A549 (cell line): Measurements from ENCODE around the gene PHF1. TPM values are rescaled to one million over a fixed set of nuclear protein-coding genes. Genes with fewer than 3 reads are reported as not detected.

Experiments used
- ATAC-seq, 2 experiments: fragments of 200-7000 bp in 1 of 2; fragments of >200 bp in 1 of 2; cut with Nextera tagmentation in 1 of 2; cut with Tn5 transposase in 1 of 2; 3 replicates each; pipeline versions ENCODE4 v1.8.0 to v1.9.1; 2018 to 2020; ENCODE audit warnings: mild to moderate bottlenecking in 1 of 2, moderate library complexity in 1 of 2
- CTCF ChIA-PET: fragments of 300-600 bp; sonication (Branson Sonifier 250); formaldehyde crosslinking; extraction: SDS; loops from one replicate; lab custom pipeline; 2021; ENCODE audit warnings: antibody characterized with exemption, inconsistent platforms; lab: Yijun Ruan, JAX
- POLR2A ChIA-PET: fragments of 350-600 bp; formaldehyde crosslinking; extraction: SDS; loops from one replicate; lab custom pipeline; 2021; ENCODE audit warnings: antibody characterized with exemption, inconsistent platforms; lab: Yijun Ruan, JAX
- DNase-seq, 2 experiments: peaks; one replicate each; pipeline versions ENCODE4 v3.0.0 to v3.0.0-alpha.2; 2011 to 2016; ENCODE audit warnings: low read depth in 1 of 2, low spot score in 1 of 2
- FAIRE-seq: peaks from 2 replicates; lab custom pipeline; 2011; peaks lifted over from hg19 to GRCh38; lab: Jason Lieb, UNC
- H3K27ac ChIP-seq, 2 experiments: fragments of >200 bp; sonication (Bioruptor Twin); formaldehyde crosslinking; 3 replicates each; pipeline ENCODE4 v1.5.1; 2016 to 2017
- H3K4me1 ChIP-seq: fragments of >200 bp; sonication (Bioruptor Twin); formaldehyde crosslinking; 3 replicates; pipeline ENCODE4 v1.6.1; 2016
- H3K4me2 ChIP-seq: fragments of >200 bp; sonication (Bioruptor Twin); formaldehyde crosslinking; 3 replicates; pipeline ENCODE4 v1.6.1; 2016
- H3K4me3 ChIP-seq: fragments of >200 bp; sonication (Bioruptor Twin); formaldehyde crosslinking; 3 replicates; pipeline ENCODE4 v1.5.1; 2016
- H3K9me3 ChIP-seq: fragments of >200 bp; sonication (Bioruptor Twin); formaldehyde crosslinking; 3 replicates; pipeline ENCODE4 v1.6.1; 2016
- CTCF ChIP-seq: fragments of >200 bp; sonication (Bioruptor Twin); formaldehyde crosslinking; IDR thresholded peaks from 3 replicates; pipeline ENCODE4 v1.5.1; 2016
- FOXS1 ChIP-seq: fragments of 250-450 bp; sonication (Bioruptor Pico); IDR thresholded peaks from 2 replicates; pipeline ENCODE4 v1.5.0; 2020; ENCODE audit warnings: mild to moderate bottlenecking, moderate library complexity
- HDAC2 ChIP-seq: fragments of 200-600 bp; sonication (generic); IDR thresholded peaks from 2 replicates; pipeline ENCODE4 v1.6.1; 2016
- HOXA7 ChIP-seq: fragments of 250-450 bp; sonication (Bioruptor Pico); IDR thresholded peaks from 2 replicates; pipeline ENCODE4 v1.5.0; 2020; ENCODE audit warnings: mild to moderate bottlenecking, moderate library complexity
- HOXB5 ChIP-seq: fragments of 250-450 bp; sonication (Bioruptor Pico); IDR thresholded peaks from 2 replicates; pipeline ENCODE4 v1.5.0; 2020; ENCODE audit warnings: mild to moderate bottlenecking, moderate library complexity
- JUN ChIP-seq, 2 experiments: fragments of >200 bp; sonication (Bioruptor Twin); formaldehyde crosslinking; IDR thresholded peaks; 2 replicates in 1 of 2; 3 replicates in 1 of 2; pipeline ENCODE4 v1.6.1; 2016 to 2017
- KDM5A ChIP-seq: fragments of 200-600 bp; sonication (generic); IDR thresholded peaks from 2 replicates; pipeline ENCODE4 v1.6.1; 2016; ENCODE audit warnings: antibody characterized with exemption, mild to moderate bottlenecking
- MAFK ChIP-seq: fragments of 450-650 bp; IDR thresholded peaks from 2 replicates; pipeline ENCODE4 v1.6.1; 2014; ENCODE audit not compliant: partially characterized antibody
- POLR2A ChIP-seq: IDR thresholded peaks from 2 replicates; pipeline ENCODE4 v1.6.1; 2012; ENCODE audit warnings: mild to moderate bottlenecking, low read length
- RAD21 ChIP-seq, 2 experiments: fragments of >200 bp in 1 of 2; sonication (Bioruptor Twin) in 1 of 2; formaldehyde crosslinking in 1 of 2; IDR thresholded peaks in 1 of 2; conservative IDR thresholded peaks in 1 of 2; 2 replicates in 1 of 2; 3 replicates in 1 of 2; pipeline ENCODE4 v1.6.1; 2012 to 2018; ENCODE audit warnings: inconsistent platforms in 1 of 2
- RCOR1 ChIP-seq: fragments of 150-350 bp; IDR thresholded peaks from 2 replicates; pipeline ENCODE4 v1.6.1; 2014; ENCODE audit warnings: antibody characterized with exemption, low read length, low read depth
- TP53 ChIP-seq: fragments of 250-450 bp; sonication (Bioruptor Pico); IDR thresholded peaks from 2 replicates; pipeline ENCODE4 v1.5.0; 2021; ENCODE audit warnings: mild to moderate bottlenecking, moderate library complexity
- ZFP36 ChIP-seq: fragments of 450-650 bp; IDR thresholded peaks from 2 replicates; pipeline ENCODE4 v1.6.1; 2014; ENCODE audit warnings: borderline replicate concordance; ENCODE audit not compliant: partially characterized antibody
- WGBS: methylation state at CpG from one replicate; pipeline ENCODE4 v1.1.6; 2017; ENCODE audit errors: missing lambda C conversion rate; 5-methylcytosine and 5-hydroxymethylcytosine counted together
- polyA plus RNA-seq, 4 experiments: library from polyadenylated mRNA; depleted of rRNA in 3 of 4; stranded (reverse); fragments of >200 nt; fragmentation: RNase III in 1 of 4; extraction: RNeasy Plus Mini Kit Qiagen cat#74134 plus additional on column Dnase treatment in 1 of 4; gene quantifications; 2 replicates in 3 of 4; 3 replicates in 1 of 4; pipeline ENCODE4 v1.2.3, GENCODE V29; 2011 to 2017
- TF ChIP-seq, protein P1 (sequence below): fragments of 200-600 bp; sonication (generic); IDR thresholded peaks from 2 replicates; pipeline ENCODE4 v1.6.1; 2016; ENCODE audit warnings: antibody characterized with exemption, mild to moderate bottlenecking, moderate library complexity

The PHF1 gene
- polyA plus RNA-seq, 2 of the 4 experiments (the other 2 are of a cell fraction), result 14.0 to 21.4 TPM

- ATAC-seq, result peak; percentile 84 to 91
- 0% methylated on average over 4 of the region's 4 CpGs for WGBS
- Histone ChIP-seq H3K4me2 (no peak overlapping the region; the same call in 2 of the 3 replicates), H3K4me1 (no peaks in the 10 kb centered on the region), H3K4me3 (no peak overlapping the region), H3K27ac (no peak overlapping the region), H3K9me3 (no peaks in the 10 kb centered on the region)
- DNase-seq, result peak; percentile 64 to 69
- POLR2A ChIA-PET, result interaction anchor here (0.6 kb wide), 1 partner anchor 218 kb away, joined by 3 read pairs; no protein-coding TSS in a partner anchor
- TF ChIP-seq CTCF, result peak; percentile 37
- no peak for TF ChIP-seq FOXS1 (CRISPR knock-in tag)
- peak in 1 of 2 experiments; percentile 21; a peak in 1 of 5 replicates for TF ChIP-seq RAD21 (conservative IDR thresholded peaks at IDR 0.05 in 1 of 2, IDR thresholded peaks at IDR 0.05 in 1 of 2)
- FAIRE-seq, result no peak
- CTCF ChIA-PET, result interaction anchor here (0.6 to 4.6 kb wide), 13 partner anchors 8 to 246 kb away, joined by 3 to 21 read pairs (median 3); no protein-coding TSS in a partner anchor
Measured at GRCh38 chr6:33384581-33385020, 26.2 kb upstream of the PHF1 start.

- ChIA-PET POLR2A (no interaction called here), CTCF (interaction anchor here (0.9 to 3.1 kb wide), 9 partner anchors 11 to 113 kb away, joined by 3 to 24 read pairs (median 4); no protein-coding TSS in a partner anchor)
- Histone ChIP-seq H3K9me3 (no peaks in the 10 kb centered on the region), H3K27ac (peak overlapping the region in 1 of 2 experiments; percentile 87; a peak in 2 of 6 replicates), H3K4me2 (no peak overlapping the region), H3K4me3 (no peak overlapping the region), H3K4me1 (peaks cover 26% of the 10 kb centered on the region)
- TF ChIP-seq MAFK (no peak), CTCF (no peak), TP53 (no peak), JUN (IDR thresholded peaks at IDR 0.05) (no peak), HDAC2 (no peak), RCOR1 (no peak), HOXA7 (CRISPR knock-in tag) (no peak), POLR2A (no peak), KDM5A (no peak), ZFP36 (no peak), HOXB5 (CRISPR knock-in tag) (no peak)
- TF ChIP-seq, protein P1, sequence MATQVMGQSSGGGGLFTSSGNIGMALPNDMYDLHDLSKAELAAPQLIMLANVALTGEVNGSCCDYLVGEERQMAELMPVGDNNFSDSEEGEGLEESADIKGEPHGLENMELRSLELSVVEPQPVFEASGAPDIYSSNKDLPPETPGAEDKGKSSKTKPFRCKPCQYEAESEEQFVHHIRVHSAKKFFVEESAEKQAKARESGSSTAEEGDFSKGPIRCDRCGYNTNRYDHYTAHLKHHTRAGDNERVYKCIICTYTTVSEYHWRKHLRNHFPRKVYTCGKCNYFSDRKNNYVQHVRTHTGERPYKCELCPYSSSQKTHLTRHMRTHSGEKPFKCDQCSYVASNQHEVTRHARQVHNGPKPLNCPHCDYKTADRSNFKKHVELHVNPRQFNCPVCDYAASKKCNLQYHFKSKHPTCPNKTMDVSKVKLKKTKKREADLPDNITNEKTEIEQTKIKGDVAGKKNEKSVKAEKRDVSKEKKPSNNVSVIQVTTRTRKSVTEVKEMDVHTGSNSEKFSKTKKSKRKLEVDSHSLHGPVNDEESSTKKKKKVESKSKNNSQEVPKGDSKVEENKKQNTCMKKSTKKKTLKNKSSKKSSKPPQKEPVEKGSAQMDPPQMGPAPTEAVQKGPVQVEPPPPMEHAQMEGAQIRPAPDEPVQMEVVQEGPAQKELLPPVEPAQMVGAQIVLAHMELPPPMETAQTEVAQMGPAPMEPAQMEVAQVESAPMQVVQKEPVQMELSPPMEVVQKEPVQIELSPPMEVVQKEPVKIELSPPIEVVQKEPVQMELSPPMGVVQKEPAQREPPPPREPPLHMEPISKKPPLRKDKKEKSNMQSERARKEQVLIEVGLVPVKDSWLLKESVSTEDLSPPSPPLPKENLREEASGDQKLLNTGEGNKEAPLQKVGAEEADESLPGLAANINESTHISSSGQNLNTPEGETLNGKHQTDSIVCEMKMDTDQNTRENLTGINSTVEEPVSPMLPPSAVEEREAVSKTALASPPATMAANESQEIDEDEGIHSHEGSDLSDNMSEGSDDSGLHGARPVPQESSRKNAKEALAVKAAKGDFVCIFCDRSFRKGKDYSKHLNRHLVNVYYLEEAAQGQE, result no peak
- 85% methylated on average over 2 of the region's 2 CpGs for WGBS
- no peak for DNase-seq
- ATAC-seq, result no peak
- FAIRE-seq, result no peak
Measured at GRCh38 chr6:33390173-33390572, 20.6 kb upstream of the PHF1 start.
